SK-N-MC (cell line): Measurements from ENCODE around the gene C10orf71.

Source experiments
- EZH2 ChIP-seq: fragments of 200-600 bp; sonication (generic); IDR thresholded peaks from one replicate; pipeline ENCODE4 v1.6.1; 2017; ENCODE audit warnings: antibody characterized with exemption
- POLR2AphosphoS5 ChIP-seq: IDR thresholded peaks from 2 replicates; pipeline ENCODE4 v1.6.1; 2012; ENCODE audit warnings: mild to moderate bottlenecking, low read depth, low read length, borderline replicate concordance

DNA sequence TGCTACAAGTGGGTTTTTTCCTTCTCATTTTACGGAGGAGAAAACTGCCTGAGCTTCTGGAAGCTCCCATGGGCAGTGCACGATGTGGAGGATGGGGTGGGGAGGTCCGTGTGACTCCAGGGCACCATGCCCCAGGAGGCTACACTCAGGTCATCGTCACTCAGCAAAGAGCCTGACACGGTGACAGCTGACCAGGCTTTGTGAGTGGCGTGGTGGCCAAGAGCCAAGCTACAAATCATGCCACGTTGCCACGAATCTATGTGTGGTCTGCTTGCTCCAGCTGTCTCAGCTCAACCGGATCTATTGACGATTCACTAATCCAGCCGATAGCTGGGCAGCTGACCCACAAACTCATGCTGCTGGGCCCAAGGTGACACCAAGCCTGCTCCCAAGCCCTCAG, 27.6 kb upstream of the C10orf71 start:
- TF ChIP-seq EZH2 (no peak), POLR2AphosphoS5 (no peak)
